SK-N-SH (cell line): Measurements from ENCODE around the gene CYP39A1. TPM values are rescaled to one million over a fixed set of nuclear protein-coding genes. Genes with fewer than 3 reads are reported as not detected.
"Not testable (repeated sequence)": the region's sequence is repeated elsewhere in the genome, so short reads cannot be mapped to it uniquely, and the experiment has no call there.

ENCODE experiments used
- CTCF ChIA-PET: fragments of 300-600, 350-600 bp; formaldehyde crosslinking; extraction: SDS; loops from one replicate; lab custom pipeline; 2021; lab: Yijun Ruan, JAX
- POLR2A ChIA-PET: fragments of 350-600 bp; sonication (Branson Sonifier 250); formaldehyde crosslinking; extraction: SDS; loops from one replicate; lab custom pipeline; 2020; ENCODE audit warnings: antibody characterized with exemption, inconsistent platforms; lab: Yijun Ruan, JAX
- DNase-seq: peaks from one replicate; pipeline ENCODE4 v3.0.0; 2012
- H2AFZ ChIP-seq: fragments of 200-600 bp; sonication (generic); 2 replicates; pipeline ENCODE4 v1.8.1; 2016; ENCODE audit warnings: antibody characterized with exemption, mild to moderate bottlenecking, low read depth
- H3F3A ChIP-seq: fragments of 200-600 bp; sonication (generic); replicated peaks from 2 replicates; pipeline ENCODE3; 2016; ENCODE audit warnings: antibody characterized with exemption, mild to moderate bottlenecking; ENCODE audit not compliant: insufficient read depth
- H3K27ac ChIP-seq, 2 experiments: fragments of 200-500 bp in 1 of 2; fragments of 200-600 bp in 1 of 2; sonication (Bioruptor generic) in 1 of 2; sonication (generic), shearing (Covaris generic) in 1 of 2; 2 replicates each; pipeline versions ENCODE4 v1.5.1 to v1.6.1; 2014 to 2016; ENCODE audit warnings: low read depth in 2 of 2, inconsistent platforms in 1 of 2, low read length in 1 of 2, mild to moderate bottlenecking in 1 of 2, mixed read lengths in 1 of 2
- H3K27me3 ChIP-seq: fragments of 200-600 bp; sonication (generic), shearing (Covaris generic); 2 replicates; pipeline ENCODE4 v1.6.1; 2016; ENCODE audit warnings: mixed run types; ENCODE audit not compliant: insufficient read depth
- H3K36me3 ChIP-seq, 2 experiments: fragments of 200-500 bp in 1 of 2; fragments of 200-600 bp in 1 of 2; sonication (Bioruptor generic) in 1 of 2; sonication (generic) in 1 of 2; replicated peaks in 1 of 2; 2 replicates each; pipeline versions ENCODE3 to v1.5.1; 2014 to 2016; ENCODE audit warnings: low read length in 1 of 2, mild to moderate bottlenecking in 1 of 2; ENCODE audit not compliant: insufficient read depth in 2 of 2, control insufficient read depth in 1 of 2
- H3K4me1 ChIP-seq, 2 experiments: fragments of 200-500 bp in 1 of 2; fragments of 200-600 bp in 1 of 2; sonication (Bioruptor generic) in 1 of 2; sonication (generic), shearing (Covaris generic) in 1 of 2; 2 replicates each; pipeline versions ENCODE4 v1.5.1 to v1.6.1; 2014 to 2016; ENCODE audit warnings: low read depth in 1 of 2, low read length in 1 of 2, mixed run types in 1 of 2; ENCODE audit not compliant: insufficient read depth in 2 of 2, control insufficient read depth in 1 of 2
- H3K4me2 ChIP-seq: fragments of 200-600 bp; sonication (generic), shearing (Covaris generic); 2 replicates; pipeline ENCODE4 v1.6.1; 2017; ENCODE audit warnings: mixed run types
- H3K4me3 ChIP-seq, 2 experiments: fragments of 200-500 bp in 1 of 2; fragments of 200-600 bp in 1 of 2; sonication (Bioruptor generic) in 1 of 2; sonication (generic), shearing (Covaris generic) in 1 of 2; 2 replicates each; pipeline versions ENCODE4 v1.5.1 to v1.8.1; 2014 to 2016; ENCODE audit warnings: low read depth in 2 of 2, inconsistent platforms in 1 of 2, low read length in 1 of 2, mild to moderate bottlenecking in 1 of 2, mixed read lengths in 1 of 2, moderate library complexity in 1 of 2
- H3K79me2 ChIP-seq: fragments of 200-600 bp; sonication (generic); 2 replicates; pipeline ENCODE4 v1.8.1; 2017; ENCODE audit warnings: mild to moderate bottlenecking; ENCODE audit not compliant: insufficient read depth
- H3K9ac ChIP-seq: fragments of 200-600 bp; sonication (generic); 2 replicates; pipeline ENCODE4 v1.6.1; 2017; ENCODE audit warnings: mixed run types
- H3K9me2 ChIP-seq: fragments of 200-600 bp; sonication (generic); 2 replicates; pipeline ENCODE4 v1.6.1; 2017; ENCODE audit warnings: mixed run types
- H3K9me3 ChIP-seq: fragments of 200-600 bp; sonication (generic); 2 replicates; pipeline ENCODE4 v1.6.1; 2017; ENCODE audit warnings: mixed run types, mild to moderate bottlenecking, moderate library complexity
- H4K20me1 ChIP-seq: fragments of 200-600 bp; sonication (generic); 2 replicates; pipeline ENCODE4 v1.6.1; 2017; ENCODE audit warnings: mild to moderate bottlenecking, mixed run types; ENCODE audit not compliant: insufficient read depth
- CTCF ChIP-seq: fragments of 200-600 bp; sonication (generic); IDR thresholded peaks from 2 replicates; pipeline ENCODE4 v1.6.1; 2017; ENCODE audit warnings: antibody characterized with exemption, mild to moderate bottlenecking, moderate library complexity
- REST ChIP-seq: IDR thresholded peaks from 2 replicates; pipeline ENCODE4 v1.6.1; 2012; ENCODE audit warnings: mild to moderate bottlenecking, low read depth, low read length, moderate library complexity
- TAF1 ChIP-seq: IDR thresholded peaks from 2 replicates; pipeline ENCODE4 v1.6.1; 2012; ENCODE audit warnings: low read depth, mild to moderate bottlenecking, low read length, moderate library complexity, borderline replicate concordance
- WGBS: methylation state at CpG from one replicate; pipeline ENCODE4 v1.1.6; 2017; ENCODE audit warnings: low lambda C conversion rate; 5-methylcytosine and 5-hydroxymethylcytosine counted together
- polyA plus RNA-seq, 3 experiments: library from polyadenylated mRNA; depleted of rRNA; stranded (reverse); fragments of >200 nt; gene quantifications; 2 replicates each; pipeline ENCODE4 v1.2.3, GENCODE V29; 2012
- TF ChIP-seq, protein P1 (sequence below): IDR thresholded peaks from 2 replicates; pipeline ENCODE4 v1.4.0; 2012; ENCODE audit warnings: low read depth, borderline replicate concordance

Gene CYP39A1
- polyA plus RNA-seq, 1 of the 3 experiments (the other 2 are of a cell fraction), result not detected

- Histone ChIP-seq H3K79me2 (no peaks in the 10 kb centered on the region), H4K20me1 (no peaks in the 10 kb centered on the region), H3K9me2 (no peaks in the 10 kb centered on the region), H3K4me2 (no peak overlapping the region), H3K27me3 (no peaks in the 10 kb centered on the region), H2AFZ (no peak overlapping the region), H3K36me3 (no peaks in the 10 kb centered on the region), H3F3A (no peaks in the 10 kb centered on the region), H3K9me3 (peaks cover 7% of the 10 kb centered on the region; the same call in 1 of the 2 replicates), H3K27ac (no peak overlapping the region), H3K4me3 (no peak overlapping the region), H3K4me1 (peaks cover 0 to 3% of the 10 kb centered on the region in 2 experiments; a peak in 2 of 4 replicates), H3K9ac (no peak overlapping the region)
- TF ChIP-seq CTCF (no peak), TAF1 (no peak), REST (no peak)
- TF ChIP-seq, protein P1, sequence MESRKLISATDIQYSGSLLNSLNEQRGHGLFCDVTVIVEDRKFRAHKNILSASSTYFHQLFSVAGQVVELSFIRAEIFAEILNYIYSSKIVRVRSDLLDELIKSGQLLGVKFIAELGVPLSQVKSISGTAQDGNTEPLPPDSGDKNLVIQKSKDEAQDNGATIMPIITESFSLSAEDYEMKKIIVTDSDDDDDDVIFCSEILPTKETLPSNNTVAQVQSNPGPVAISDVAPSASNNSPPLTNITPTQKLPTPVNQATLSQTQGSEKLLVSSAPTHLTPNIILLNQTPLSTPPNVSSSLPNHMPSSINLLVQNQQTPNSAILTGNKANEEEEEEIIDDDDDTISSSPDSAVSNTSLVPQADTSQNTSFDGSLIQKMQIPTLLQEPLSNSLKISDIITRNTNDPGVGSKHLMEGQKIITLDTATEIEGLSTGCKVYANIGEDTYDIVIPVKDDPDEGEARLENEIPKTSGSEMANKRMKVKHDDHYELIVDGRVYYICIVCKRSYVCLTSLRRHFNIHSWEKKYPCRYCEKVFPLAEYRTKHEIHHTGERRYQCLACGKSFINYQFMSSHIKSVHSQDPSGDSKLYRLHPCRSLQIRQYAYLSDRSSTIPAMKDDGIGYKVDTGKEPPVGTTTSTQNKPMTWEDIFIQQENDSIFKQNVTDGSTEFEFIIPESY, result no peak
- ChIA-PET POLR2A (no interaction called here), CTCF (no interaction called here)
- 18% methylated on average over 5 of the region's 5 CpGs for WGBS
- DNase-seq, result no peak
Observed at GRCh38 chr6:46648869-46649492, 3.6 kb downstream of the CYP39A1 start.

GRCh38 chr6:46648108-46648507 lies 4.5 kb downstream of the CYP39A1 start:
- H4K20me1 ChIP-seq, H3K9ac ChIP-seq, H3K36me3 ChIP-seq, H3K4me2 ChIP-seq, POLR2A ChIA-PET, H3K4me3 ChIP-seq, H3K27me3 ChIP-seq, CTCF ChIA-PET, H3K79me2 ChIP-seq, H2AFZ ChIP-seq, H3K9me3 ChIP-seq, H3K9me2 ChIP-seq, H3K4me1 ChIP-seq, H3K27ac ChIP-seq, H3F3A ChIP-seq, DNase-seq: not testable (repeated sequence)
- WGBS, result 19% methylated on average over 3 of the region's 4 CpGs
